Smooth muscle cell (in vitro differentiated cells): Measurements from ENCODE around the gene AGRP. TPM values are rescaled to one million over a fixed set of nuclear protein-coding genes. Genes with fewer than 3 reads are reported as not detected.

ENCODE experiments used
- DNase-seq: peaks from one replicate; lab custom pipeline; 2025; ENCODE audit not compliant: unreplicated experiment; lab: John Stamatoyannopoulos, UW
- H2AFZ ChIP-seq: fragments of 200-600 bp; sonication (generic); 2 replicates; pipeline ENCODE4 v1.6.0; 2016; ENCODE audit warnings: antibody characterized with exemption, low read depth, mild to moderate bottlenecking
- H3F3A ChIP-seq: fragments of 200-600 bp; sonication (generic); 2 replicates; pipeline ENCODE4 v1.6.0; 2017; ENCODE audit warnings: antibody characterized with exemption, low read depth
- H3K27ac ChIP-seq: fragments of 200-600 bp; sonication (generic); 2 replicates; pipeline ENCODE4 v1.5.1; 2016; ENCODE audit warnings: low read depth, mild to moderate bottlenecking
- H3K27me3 ChIP-seq: fragments of 200-600 bp; sonication (generic); 2 replicates; pipeline ENCODE4 v1.6.1; 2016; ENCODE audit warnings: low read depth, mild to moderate bottlenecking
- H3K36me3 ChIP-seq: fragments of 200-600 bp; sonication (generic); 2 replicates; pipeline ENCODE4 v1.5.1; 2016; ENCODE audit warnings: low read depth
- H3K4me1 ChIP-seq: fragments of 200-600 bp; sonication (generic); 2 replicates; pipeline ENCODE4 v1.5.1; 2016; ENCODE audit warnings: low read depth
- H3K4me2 ChIP-seq: fragments of 200-600 bp; sonication (generic); 2 replicates; pipeline ENCODE4 v1.6.0; 2016; ENCODE audit warnings: mild to moderate bottlenecking
- H3K4me3 ChIP-seq: fragments of 200-600 bp; sonication (generic); 2 replicates; pipeline ENCODE4 v1.5.1; 2016; ENCODE audit warnings: mild to moderate bottlenecking
- H3K79me2 ChIP-seq: fragments of 200-600 bp; sonication (generic); 2 replicates; pipeline ENCODE4 v1.6.0; 2016; ENCODE audit warnings: low read depth, mild to moderate bottlenecking
- H3K9ac ChIP-seq: fragments of 200-600 bp; sonication (generic); 2 replicates; pipeline ENCODE4 v1.6.0; 2016; ENCODE audit warnings: low read depth
- H3K9me3 ChIP-seq: fragments of 200-600 bp; sonication (generic); replicated peaks from 2 replicates; pipeline ENCODE4 v1.5.1; 2016; ENCODE audit warnings: low read depth
- H4K20me1 ChIP-seq: fragments of 200-600 bp; sonication (generic); 2 replicates; pipeline ENCODE4 v1.6.0; 2016; ENCODE audit warnings: low read depth
- CTCF ChIP-seq: fragments of 200-600 bp; sonication (generic); IDR thresholded peaks from 2 replicates; pipeline ENCODE4 v1.5.1; 2017; ENCODE audit warnings: borderline replicate concordance, mild to moderate bottlenecking, antibody characterized with exemption; ENCODE audit not compliant: insufficient read depth, poor library complexity, severe bottlenecking
- WGBS: methylation state at CpG from one replicate; pipeline ENCODE4 v1.1.7; 2016; ENCODE audit warnings: low lambda C conversion rate; 5-methylcytosine and 5-hydroxymethylcytosine counted together
- polyA plus RNA-seq: library from polyadenylated mRNA; unstranded; fragments of >200 nt; fragmentation: Nextera tagmentation; extraction: Ambion mirVana; gene quantifications from 2 replicates; pipeline ENCODE4 v1.2.1, GENCODE V29; 2016
- total RNA-seq: library from RNA; depleted of rRNA; stranded (reverse); fragments of >200 nt; gene quantifications from 2 replicates; pipeline ENCODE4 v1.2.3, GENCODE V29; 2014

The AGRP gene
- total and polyA plus RNA-seq, 2 experiments from 2014 or later: not detected

- Histone ChIP-seq H3F3A (no peaks in the 10 kb centered on the region), H3K9me3 (no peaks in the 10 kb centered on the region), H2AFZ (no peak overlapping the region), H3K27me3 (no peaks in the 10 kb centered on the region), H4K20me1 (peaks cover 9% of the 10 kb centered on the region), H3K27ac (no peak overlapping the region), H3K4me2 (no peak overlapping the region), H3K4me1 (peaks cover 3% of the 10 kb centered on the region), H3K4me3 (no peak overlapping the region), H3K36me3 (no peaks in the 10 kb centered on the region), H3K79me2 (peaks cover 12% of the 10 kb centered on the region), H3K9ac (no peak overlapping the region)
- WGBS: 86% methylated on average over 12 of the region's 12 CpGs
- no peak for TF ChIP-seq CTCF
- no peak for DNase-seq
These were observed 581 bp upstream of the AGRP start for GRCh38 chr16:67483731-67484525.

GRCh38 chr16:67482233-67482924 lies 968 bp downstream of the AGRP start:
- TF ChIP-seq CTCF: no peak
- H3K9me3 ChIP-seq: no peaks in the 10 kb centered on the region
- H3K79me2 ChIP-seq: peaks cover 28% of the 10 kb centered on the region
- peaks cover 23% of the 10 kb centered on the region for H4K20me1 ChIP-seq
- no peaks in the 10 kb centered on the region for H3K36me3 ChIP-seq
- H3F3A ChIP-seq: no peaks in the 10 kb centered on the region
- H3K27me3 ChIP-seq: no peaks in the 10 kb centered on the region
- H3K4me1 ChIP-seq: no peaks in the 10 kb centered on the region
- no peak for DNase-seq
- no peak overlapping the region for H3K4me3 ChIP-seq
- 95% methylated on average over 25 of the region's 25 CpGs for WGBS
- peak overlapping the region; percentile 90 for H3K4me2 ChIP-seq
- H2AFZ ChIP-seq: peak overlapping the region; percentile 64
- no peak overlapping the region for H3K9ac ChIP-seq
- H3K27ac ChIP-seq: no peak overlapping the region

GRCh38 chr16:67481561-67482232 lies 1.6 kb downstream of the AGRP start:
- peaks cover 35% of the 10 kb centered on the region for H3K79me2 ChIP-seq
- no peaks in the 10 kb centered on the region for H3F3A ChIP-seq
- DNase-seq: no peak
- no peaks in the 10 kb centered on the region for H3K36me3 ChIP-seq
- WGBS: 68% methylated on average over 17 of the region's 17 CpGs
- H3K9me3 ChIP-seq: no peaks in the 10 kb centered on the region
- no peaks in the 10 kb centered on the region for H3K4me1 ChIP-seq
- peaks cover 30% of the 10 kb centered on the region for H4K20me1 ChIP-seq
- peak overlapping the region; percentile 90 for H3K4me2 ChIP-seq
- no peaks in the 10 kb centered on the region for H3K27me3 ChIP-seq
- peak overlapping the region; percentile 3 for H3K9ac ChIP-seq
- peak overlapping the region; percentile 64 for H2AFZ ChIP-seq
- peak overlapping the region; percentile 53 for H3K4me3 ChIP-seq
- TF ChIP-seq CTCF: no peak
- H3K27ac ChIP-seq: no peak overlapping the region
